Body of pancreas (tissue), 4 donors: Measurements from ENCODE around the gene LCE5A. TPM values are rescaled to one million over a fixed set of nuclear protein-coding genes. Genes with fewer than 3 reads are reported as not detected.
"Not testable (repeated sequence)": the region's sequence is repeated elsewhere in the genome, so short reads cannot be mapped to it uniquely, and the experiment has no call there.

Experiments
- ATAC-seq: fragments of 150-250 bp; one replicate; pipeline ENCODE4 v1.9.1; 2016
- DNase-seq, 4 donors: peaks; one replicate each; pipeline ENCODE4 v3.0.0-alpha.2; 2019
- H3K27ac ChIP-seq, 4 donors: fragments of 200-600 bp; sonication (generic); 1 replicate in 3 of 4; 2 replicates in 1 of 4; pipeline versions ENCODE4 v1.5.1 to v1.6.1; 2016 to 2019; ENCODE audit warnings: mild to moderate bottlenecking in 1 of 4, mixed read lengths in 1 of 4, moderate library complexity in 1 of 4
- H3K27me3 ChIP-seq, 2 donors: fragments of 200-600 bp; sonication (generic); one replicate each; pipeline ENCODE4 v1.6.0; 2016; ENCODE audit warnings: mild to moderate bottlenecking in 1 of 2
- H3K36me3 ChIP-seq, 2 donors: fragments of 200-600 bp; sonication (generic); replicated peaks in 1 of 2; 2 replicates each; pipeline ENCODE4 v1.5.1; 2016; ENCODE audit warnings: low read depth in 2 of 2; ENCODE audit not compliant: insufficient read depth in 1 of 2
- H3K4me1 ChIP-seq: fragments of 200-600 bp; sonication (generic); one replicate; pipeline ENCODE4 v1.6.0; 2016
- H3K4me3 ChIP-seq, 2 donors: fragments of 200-600 bp; sonication (generic); 1 replicate in 1 of 2; 2 replicates in 1 of 2; pipeline ENCODE4 v1.5.1; 2016 to 2019
- H3K9me3 ChIP-seq, 3 donors: fragments of 200-600 bp; sonication (generic); 1 replicate in 2 of 3; 2 replicates in 1 of 3; pipeline ENCODE4 v1.5.1; 2016
- CTCF ChIP-seq, 7 experiments: fragments of 450-650 bp in 4 of 7; fragments of 200-600 bp in 3 of 7; sonication (generic) in 3 of 7; IDR thresholded peaks; one replicate each; pipeline ENCODE4 v1.5.1; 2016 to 2019; ENCODE audit warnings: antibody characterized with exemption in 7 of 7
- POLR2A ChIP-seq, 3 donors: fragments of 450-650 bp; IDR thresholded peaks; one replicate each; pipeline ENCODE4 v1.6.1; 2016; ENCODE audit warnings: antibody characterized with exemption in 3 of 3, mild to moderate bottlenecking in 2 of 3
- WGBS, 2 donors: methylation state at CpG; one replicate each; pipeline ENCODE4 v1.1.5; 2017; 5-methylcytosine and 5-hydroxymethylcytosine counted together
- intact Hi-C: fragments of 100-400 bp; cut with DNase I; formaldehyde crosslinking; loops from one replicate; pipeline ENCODE4 v1.15.1; 2023
- total RNA-seq, 2 donors: library from RNA; depleted of rRNA; stranded (reverse); fragments of >200 nt; gene quantifications; one replicate each; pipeline ENCODE4 v1.1.0, GENCODE V29; 2016

Gene LCE5A
- total RNA-seq, 2 donors from 2014 or later: not detected

GRCh38 chr1:152537496-152537895 is 26.9 kb downstream of the LCE5A start:
- intact Hi-C loops: no loop called here
- no peak overlapping the region for H3K27ac ChIP-seq
- whole genome bisulfite sequencing, 2 donors: 17 to 38% methylated on average over 4 of the region's 4 CpGs
- no peak for TF ChIP-seq CTCF (IDR thresholded peaks at IDR 0.05)
- no peak for TF ChIP-seq POLR2A (IDR thresholded peaks at IDR 0.05)
- no peaks in the 10 kb centered on the region for H3K27me3 ChIP-seq
- no peak for DNase-seq
- no peaks in the 10 kb centered on the region for H3K36me3 ChIP-seq
- ATAC-seq: no peak
- H3K9me3 ChIP-seq: no peaks in the 10 kb centered on the region
- no peak overlapping the region for H3K4me3 ChIP-seq
- H3K4me1 ChIP-seq: no peaks in the 10 kb centered on the region

- intact Hi-C loops: no loop called here
- Histone ChIP-seq H3K4me1 (no peaks in the 10 kb centered on the region), H3K4me3 (no peak overlapping the region), H3K27me3 (no peaks in the 10 kb centered on the region), H3K9me3 (no peaks in the 10 kb centered on the region), H3K27ac (no peak overlapping the region), H3K36me3 (no peaks in the 10 kb centered on the region)
- WGBS, 2 donors: 33 to 43% methylated on average over 2 of the region's 2 CpGs
- DNase-seq (no peak), ATAC-seq (no peak)
- TF ChIP-seq POLR2A (IDR thresholded peaks at IDR 0.05) (no peak), CTCF (IDR thresholded peaks at IDR 0.05) (no peak)
These were observed 29.3 kb downstream of the LCE5A start for GRCh38 chr1:152539901-152540300.

GRCh38 chr1:152543820-152544219 is 33.2 kb downstream of the LCE5A start:
- no peak overlapping the region for H3K4me3 ChIP-seq
- no peak for TF ChIP-seq POLR2A (IDR thresholded peaks at IDR 0.05)
- no peak overlapping the region for H3K27ac ChIP-seq
- H3K36me3 ChIP-seq: no peaks in the 10 kb centered on the region
- H3K4me1 ChIP-seq: no peaks in the 10 kb centered on the region
- H3K9me3 ChIP-seq: no peaks in the 10 kb centered on the region
- ATAC-seq (no peak), DNase-seq (no peak)
- intact Hi-C loops: no loop called here
- no peaks in the 10 kb centered on the region for H3K27me3 ChIP-seq
- 28 to 40% methylated on average over 4 of the region's 4 CpGs for WGBS, 2 donors

GRCh38 chr1:152546704-152547103 is 36.1 kb downstream of the LCE5A start:
- ATAC-seq: no peak
- TF ChIP-seq POLR2A (IDR thresholded peaks at IDR 0.05): no peak
- Histone ChIP-seq H3K4me3 (no peak overlapping the region), H3K9me3 (no peaks in the 10 kb centered on the region), H3K27me3 (no peaks in the 10 kb centered on the region), H3K4me1 (no peaks in the 10 kb centered on the region), H3K27ac (no peak overlapping the region), H3K36me3 (no peaks in the 10 kb centered on the region)
- DNase-seq: no peak
- intact Hi-C loops: no loop called here
- 50% methylated on average over 1 of the region's 1 CpG for WGBS, 2 donors

GRCh38 chr1:152548358-152548757 is 37.8 kb downstream of the LCE5A start:
- WGBS, 2 donors: no CpG with 5 or more reads among the region's 1 CpG
- ATAC-seq, intact Hi-C loops, H3K27me3 ChIP-seq, H3K36me3 ChIP-seq, H3K4me1 ChIP-seq, H3K27ac ChIP-seq, H3K9me3 ChIP-seq, H3K4me3 ChIP-seq, DNase-seq: not testable (repeated sequence)

Other genes starting within 250 kb of the LCE5A start
- not detected for gene FLG, start 185.6 kb upstream of the LCE5A start, total RNA-seq
- not detected for gene FLG2, start 150.8 kb upstream of the LCE5A start, total RNA-seq
- gene CRNN, start 96.5 kb upstream of the LCE5A start, total RNA-seq: not detected
- gene CRCT1, start 3.7 kb downstream of the LCE5A start, total RNA-seq: not detected
- not detected for gene LCE3E, start 56.0 kb downstream of the LCE5A start, total RNA-seq
- gene LCE3D, start 69.7 kb downstream of the LCE5A start, total RNA-seq: not detected
- gene LCE3C, start 89.4 kb downstream of the LCE5A start, total RNA-seq: not detected
- gene LCE3B, start 103.0 kb downstream of the LCE5A start, total RNA-seq: not detected
- not detected for gene LCE3A, start 112.3 kb downstream of the LCE5A start, total RNA-seq
- not detected for gene LCE2D, start 152.6 kb downstream of the LCE5A start, total RNA-seq
- not detected for gene LCE2C, start 164.5 kb downstream of the LCE5A start, total RNA-seq
- not detected for gene LCE2B, start 175.3 kb downstream of the LCE5A start, total RNA-seq
- gene LCE2A, start 187.5 kb downstream of the LCE5A start, total RNA-seq: not detected
- not detected for gene LCE4A, start 197.4 kb downstream of the LCE5A start, total RNA-seq
- not detected for gene KPRP, start 247.2 kb downstream of the LCE5A start, total RNA-seq